A673 (cell line): ENCODE measurements around the gene PKD1. TPM values are rescaled to one million over a fixed set of nuclear protein-coding genes. Genes with fewer than 3 reads are reported as not detected.
A peak's percentile ranks its signal among the peaks of the same experiment; 100 is the strongest.

Experiments used
- BruUV-seq: library from RNA; stranded (reverse); fragments of 400-500 nt; replicated peaks from 2 replicates; lab custom pipeline; 2021; lab: Mats Ljungman, UMichigan
- CTCF ChIA-PET: fragments of 300-600 bp; sonication (Branson Sonifier 250); formaldehyde crosslinking; loops from one replicate; lab custom pipeline; 2022; ENCODE audit warnings: antibody characterized with exemption; lab: Charles Lee
- POLR2A ChIA-PET: fragments of 300-600 bp; sonication (Branson Sonifier 250); formaldehyde crosslinking; loops from one replicate; lab custom pipeline; 2022; ENCODE audit warnings: antibody characterized with exemption; ENCODE audit not compliant: low non-redundant PET; lab: Charles Lee
- DNase-seq: peaks from one replicate; pipeline ENCODE4 v3.0.0-alpha.2; 2015; ENCODE audit warnings: low spot score
- H3K27ac ChIP-seq: fragments of 200-600 bp; sonication (generic); 2 replicates; pipeline ENCODE4 v1.5.1; 2016; ENCODE audit warnings: mixed run types, low read depth, mild to moderate bottlenecking, mixed read lengths, antibody characterized with exemption, low read length; ENCODE audit not compliant: poor library complexity, severe bottlenecking
- H3K27me3 ChIP-seq: fragments of 200-600 bp; sonication (generic); replicated peaks from 2 replicates; pipeline ENCODE4 v1.6.1; 2017; ENCODE audit warnings: mixed run types, low read depth, mild to moderate bottlenecking, mixed read lengths, antibody characterized with exemption, low read length; ENCODE audit not compliant: insufficient read depth, poor library complexity
- H3K36me3 ChIP-seq: fragments of 200-600 bp; sonication (generic); 2 replicates; pipeline ENCODE4 v1.6.1; 2016; ENCODE audit warnings: mixed run types, mild to moderate bottlenecking, mixed read lengths, antibody characterized with exemption, low read length; ENCODE audit not compliant: insufficient read depth, poor library complexity, severe bottlenecking
- H3K4me1 ChIP-seq: fragments of 200-600 bp; sonication (generic); 2 replicates; pipeline ENCODE4 v1.6.1; 2017; ENCODE audit warnings: mixed run types, mild to moderate bottlenecking, mixed read lengths, antibody characterized with exemption, low read length; ENCODE audit not compliant: insufficient read depth, poor library complexity, severe bottlenecking
- H3K4me3 ChIP-seq: fragments of 200-600 bp; sonication (generic); 2 replicates; pipeline ENCODE4 v1.5.1; 2016; ENCODE audit warnings: low read depth, mixed run types, mild to moderate bottlenecking, mixed read lengths, low read length; ENCODE audit not compliant: poor library complexity, severe bottlenecking
- H3K9me3 ChIP-seq: fragments of 200-600 bp; sonication (generic); 2 replicates; pipeline ENCODE4 v1.6.1; 2016; ENCODE audit warnings: mixed run types, low read depth, mild to moderate bottlenecking, mixed read lengths, antibody characterized with exemption, low read length; ENCODE audit not compliant: poor library complexity, severe bottlenecking
- CTCF ChIP-seq: fragments of 300-800, 200-600 bp; sonication (generic); conservative IDR thresholded peaks from 2 replicates; pipeline ENCODE4 v1.5.1; 2017; ENCODE audit warnings: low read depth, mild to moderate bottlenecking, antibody characterized with exemption, low read length, moderate library complexity, mixed read lengths
- EZH2 ChIP-seq: fragments of 200-600 bp; sonication (generic); IDR thresholded peaks from 2 replicates; pipeline ENCODE4 v1.6.1; 2017; ENCODE audit warnings: borderline replicate concordance, low read depth, mild to moderate bottlenecking, mixed read lengths, antibody characterized with exemption, low read length; ENCODE audit not compliant: poor library complexity, severe bottlenecking
- intact Hi-C: fragments of 100-400 bp; cut with micrococcal nuclease; formaldehyde crosslinking; loops from one replicate; pipeline ENCODE4 v1.10.0; 2022; ENCODE audit not compliant: unreplicated experiment
- total RNA-seq: library from RNA; stranded (reverse); gene quantifications from 2 replicates; pipeline ENCODE4 v1.2.3, GENCODE V29; 2021

The PKD1 gene
- total RNA-seq, 1 experiment from 2014 or later: 121 TPM

GRCh38 chr16:2152695-2153506, 17.2 kb upstream of the PKD1 start:
- Histone ChIP-seq H3K27ac (peak overlapping the region; percentile 92), H3K9me3 (no peaks in the 10 kb centered on the region), H3K36me3 (peaks cover 40% of the 10 kb centered on the region), H3K4me1 (peaks cover 59% of the 10 kb centered on the region), H3K27me3 (no peaks in the 10 kb centered on the region), H3K4me3 (peak overlapping the region; percentile 91)
- BruUV-seq: no TSS peak
- DNase-seq: peak; percentile 49
- TF ChIP-seq EZH2: no peak
- no peak for TF ChIP-seq CTCF
- ChIA-PET CTCF (interaction anchor here (0.6 kb wide), 1 partner anchor 127 kb away, joined by 3 read pairs; no protein-coding TSS in a partner anchor), POLR2A (interaction anchor here (0.7 kb wide), 1 partner anchor 367 kb away, joined by 26 read pairs; the partner anchor contains the start of gene AMDHD2)
- intact Hi-C loops: loop anchor here (5.0 kb wide), 1 partner anchor 131 kb away; no protein-coding TSS in a partner anchor

GRCh38 chr16:2151188-2152091, 15.7 kb upstream of the PKD1 start:
- intact Hi-C loops: loop anchor here (5.0 kb wide), 1 partner anchor 129 kb away; no protein-coding TSS in a partner anchor

More at GRCh38 chr16:2151188-2152091, 15.7 kb upstream of the PKD1 start:
- H3K36me3 ChIP-seq: peaks cover 40% of the 10 kb centered on the region
- peak overlapping the region; percentile 11 for H3K4me3 ChIP-seq
- no peak for DNase-seq
- H3K27ac ChIP-seq: peak overlapping the region; percentile 55
- no peaks in the 10 kb centered on the region for H3K9me3 ChIP-seq
- H3K27me3 ChIP-seq: no peaks in the 10 kb centered on the region
- CTCF ChIA-PET: interaction anchor here (0.6 kb wide), 2 partner anchors 11 to 128 kb away, joined by 3 to 4 read pairs; no protein-coding TSS in a partner anchor
- TF ChIP-seq CTCF: no peak
- TF ChIP-seq EZH2: no peak
- POLR2A ChIA-PET: no interaction called here
- peaks cover 50% of the 10 kb centered on the region for H3K4me1 ChIP-seq
- no TSS peak for BruUV-seq
